Hepatocyte (in vitro differentiated cells): ENCODE data around the gene MARCHF5.

Source experiments
- CTCF ChIP-seq: fragments of 200-600 bp; sonication (generic); IDR thresholded peaks from 2 replicates; pipeline ENCODE4 v1.5.1; 2016; ENCODE audit warnings: antibody characterized with exemption, mild to moderate bottlenecking; ENCODE audit not compliant: poor library complexity
- EZH2 ChIP-seq: fragments of 200-600 bp; sonication (generic); IDR thresholded peaks from 2 replicates; pipeline ENCODE4 v1.6.1; 2016; ENCODE audit warnings: antibody characterized with exemption, mild to moderate bottlenecking, borderline replicate concordance
- EZH2phosphoT487 ChIP-seq: fragments of 200-600 bp; sonication (generic); IDR thresholded peaks from one replicate; pipeline ENCODE4 v1.6.1; 2018; ENCODE audit warnings: antibody characterized with exemption, mild to moderate bottlenecking, low read depth, moderate library complexity; ENCODE audit not compliant: unreplicated experiment, severe bottlenecking

- TF ChIP-seq CTCF (no peak), EZH2 (no peak), EZH2phosphoT487 (no peak)
These were observed 25.2 kb upstream of the MARCHF5 start for GRCh38 chr10:92265687-92266258.
